H1 (cell line): ENCODE measurements around the gene THAP7.

Experiments used
- CHD2 ChIP-seq: IDR thresholded peaks from 2 replicates; pipeline ENCODE4 v1.6.1; 2012; ENCODE audit warnings: low read length, improper control_type of control experiment
- CTCF ChIP-seq, 3 experiments: IDR thresholded peaks; 1 replicate in 2 of 3; 2 replicates in 1 of 3; pipeline versions ENCODE4 v1.5.1 to v1.6.1; 2011; ENCODE audit warnings: low read length in 3 of 3, mild to moderate bottlenecking in 3 of 3, inconsistent platforms in 2 of 3, low read depth in 1 of 3, moderate library complexity in 1 of 3; ENCODE audit not compliant: insufficient read depth in 1 of 3; ENCODE audit errors: control extremely low read depth in 1 of 3
- EP300 ChIP-seq, 2 experiments: IDR thresholded peaks; 1 replicate in 1 of 2; 2 replicates in 1 of 2; pipeline ENCODE4 v1.6.1; 2011 to 2012; ENCODE audit warnings: low read depth in 2 of 2, low read length in 2 of 2, mild to moderate bottlenecking in 2 of 2, borderline replicate concordance in 1 of 2, inconsistent platforms in 1 of 2, moderate library complexity in 1 of 2
- EZH2 ChIP-seq: fragments of 200-600 bp; sonication (generic); IDR thresholded peaks from 2 replicates; pipeline ENCODE4 v1.7.1; 2012; ENCODE audit warnings: low read depth, mild to moderate bottlenecking, moderate library complexity, low read length, inconsistent platforms; ENCODE audit not compliant: severe bottlenecking
- KDM5A ChIP-seq: fragments of 200-600 bp; IDR thresholded peaks from 2 replicates; pipeline ENCODE4 v1.7.1; 2012; ENCODE audit warnings: mild to moderate bottlenecking, low read length, inconsistent platforms, mixed read lengths
- MAFK ChIP-seq: IDR thresholded peaks from 2 replicates; pipeline ENCODE4 v1.6.1; 2012; ENCODE audit warnings: low read depth, mild to moderate bottlenecking, improper control_type of control experiment, low read length
- POLR2AphosphoS5 ChIP-seq: IDR thresholded peaks from 2 replicates; pipeline ENCODE4 v1.6.1; 2011; ENCODE audit warnings: low read depth, low read length
- RNF2 ChIP-seq: fragments of 200-900, 300-1000 bp; sonication (generic); IDR thresholded peaks from 2 replicates; pipeline ENCODE4 v1.7.1; 2016; ENCODE audit warnings: borderline replicate concordance, low read depth, mild to moderate bottlenecking, antibody characterized with exemption, low read length; ENCODE audit not compliant: poor library complexity, severe bottlenecking; ENCODE audit errors: missing control alignments
- SIN3A ChIP-seq, 2 experiments: IDR thresholded peaks in 1 of 2; conservative IDR thresholded peaks in 1 of 2; 2 replicates each; pipeline ENCODE4 v1.6.1; 2011 to 2012; ENCODE audit warnings: low read length in 2 of 2, improper control_type of control experiment in 1 of 2, low read depth in 1 of 2, mild to moderate bottlenecking in 1 of 2
- TAF1 ChIP-seq: IDR thresholded peaks from 2 replicates; pipeline ENCODE4 v1.6.1; 2011; ENCODE audit warnings: mild to moderate bottlenecking, low read depth, low read length
- YY1 ChIP-seq: IDR thresholded peaks from 2 replicates; pipeline ENCODE4 v1.6.1; 2011; ENCODE audit warnings: low read depth, mild to moderate bottlenecking, low read length

DNA sequence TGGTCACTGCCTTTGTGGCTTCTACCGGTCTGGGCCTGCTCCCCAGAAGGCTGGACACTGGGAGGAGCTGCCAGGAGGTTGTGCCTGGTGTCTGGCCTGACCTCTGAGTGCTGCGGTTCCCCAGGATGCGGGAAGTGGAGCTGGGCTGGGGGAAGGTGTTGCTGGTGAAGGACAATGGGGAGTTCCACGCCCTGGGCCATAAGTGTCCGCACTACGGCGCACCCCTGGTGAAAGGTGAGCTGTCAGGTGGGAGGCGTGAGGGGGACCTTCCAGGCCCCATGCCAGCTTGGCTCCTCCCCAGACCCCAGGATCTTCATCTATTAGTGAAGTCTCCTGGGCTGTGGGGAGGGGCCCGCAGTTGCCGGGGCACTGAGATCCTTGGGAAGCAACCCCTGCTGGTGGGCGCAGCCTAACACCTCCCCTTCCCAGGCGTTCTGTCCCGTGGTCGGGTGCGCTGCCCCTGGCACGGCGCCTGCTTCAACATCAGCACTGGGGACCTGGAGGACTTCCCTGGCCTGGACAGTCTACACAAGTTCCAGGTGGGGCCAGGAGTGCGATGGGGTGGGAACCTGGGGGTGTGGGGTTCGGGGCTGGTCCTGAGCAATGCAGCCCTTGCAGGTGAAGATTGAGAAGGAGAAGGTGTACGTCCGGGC is 28.2 kb downstream of the THAP7 start:
- TF ChIP-seq EZH2 (no peak), TAF1 (no peak), YY1 (no peak), POLR2AphosphoS5 (no peak), CTCF (IDR thresholded peaks at IDR 0.05; ENCODE audit: control extremely low read depth in 1 of 3, insufficient read depth in 1 of 3, low read depth in 1 of 3, low read length in 3 of 3) (no peak), SIN3A (conservative IDR thresholded peaks at IDR 0.05 in 1 of 2, IDR thresholded peaks at IDR 0.05 in 1 of 2; ENCODE audit: low read depth in 1 of 2, low read length in 2 of 2) (no peak), EP300 (IDR thresholded peaks at IDR 0.05; ENCODE audit: borderline replicate concordance in 1 of 2, low read depth in 2 of 2, low read length in 2 of 2) (no peak), MAFK (no peak), RNF2 (no peak), CHD2 (no peak), KDM5A (no peak)
